Measurements from ENCODE around the gene CDC5L.
"Not testable (repeated sequence)": the region's sequence is repeated elsewhere in the genome, so short reads cannot be mapped to it uniquely, and the experiment has no call there.

Gene CDC5L

DNA sequence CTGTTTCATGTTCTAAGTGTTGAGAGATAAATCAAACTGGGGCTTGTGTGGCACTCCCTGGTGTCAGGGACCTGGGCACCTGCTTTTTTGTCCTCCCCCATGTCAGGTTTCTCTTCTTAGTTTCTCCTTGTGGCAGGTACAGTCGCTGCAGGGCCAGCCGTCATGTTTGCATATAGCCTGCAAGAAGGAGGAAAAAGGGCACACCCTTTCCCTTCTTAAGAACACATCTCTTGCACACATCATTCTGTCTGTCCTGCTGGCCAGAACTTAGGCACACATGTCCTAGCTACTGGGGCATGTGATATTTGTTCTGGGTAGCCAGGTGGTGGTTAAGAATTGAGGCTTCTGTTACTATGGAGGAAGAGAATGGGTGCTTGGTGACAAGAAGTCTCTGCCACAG is 27.9 kb downstream of the CDC5L start:
- no peak for DNase-seq (ENCODE audit: low read depth in 3 of 3)

DNA sequence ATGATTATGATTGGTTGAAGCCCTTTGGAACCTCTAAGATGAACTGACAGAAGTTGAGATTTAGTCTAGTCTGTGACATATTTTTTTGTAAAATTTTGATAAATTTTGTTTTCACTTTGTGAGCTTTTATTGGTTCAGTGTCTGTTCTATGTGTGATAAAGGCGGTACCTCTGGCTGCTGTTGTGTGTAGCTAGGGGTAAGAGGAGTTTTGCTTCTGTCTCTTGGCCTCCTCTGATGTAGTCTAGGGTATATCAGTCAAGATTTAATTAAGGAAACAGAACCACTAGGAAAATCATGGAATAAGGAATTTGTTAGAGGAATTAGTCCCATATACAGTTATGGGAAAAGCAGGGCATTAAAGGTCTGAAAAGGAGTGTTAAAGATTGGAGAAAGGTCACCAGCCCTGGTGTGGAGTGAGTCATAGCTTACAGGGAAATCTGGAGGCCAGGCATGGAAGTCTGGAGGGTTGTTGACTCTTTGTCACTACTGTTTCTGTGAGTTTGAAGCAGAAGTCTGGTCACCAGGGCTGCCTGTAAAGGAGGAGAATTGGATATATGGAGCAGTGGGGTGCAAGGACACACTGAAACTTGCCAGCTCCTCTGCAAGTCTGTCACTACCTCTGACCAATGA is 28.5 kb downstream of the CDC5L start:
- no peak for DNase-seq (ENCODE audit: low read depth in 3 of 3)

DNA sequence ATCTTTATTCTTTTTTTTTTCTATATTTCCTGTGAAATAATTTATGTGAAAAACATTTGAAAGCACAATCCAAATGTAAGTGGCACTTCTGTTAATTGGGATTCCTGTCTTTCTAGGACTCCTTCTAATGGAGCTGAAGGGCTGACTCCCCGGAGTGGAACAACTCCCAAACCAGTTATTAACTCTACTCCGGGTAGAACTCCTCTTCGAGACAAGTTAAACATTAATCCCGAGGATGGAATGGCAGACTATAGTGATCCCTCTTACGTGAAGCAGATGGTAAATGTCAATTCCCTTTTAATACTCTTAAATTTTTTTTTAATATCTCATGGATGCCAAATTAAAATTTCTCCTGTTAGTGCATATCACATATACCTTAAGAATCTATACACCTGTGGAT is 35.0 kb downstream of the CDC5L start:
- DNase-seq (ENCODE audit: low read depth in 3 of 3), result no peak

DNA sequence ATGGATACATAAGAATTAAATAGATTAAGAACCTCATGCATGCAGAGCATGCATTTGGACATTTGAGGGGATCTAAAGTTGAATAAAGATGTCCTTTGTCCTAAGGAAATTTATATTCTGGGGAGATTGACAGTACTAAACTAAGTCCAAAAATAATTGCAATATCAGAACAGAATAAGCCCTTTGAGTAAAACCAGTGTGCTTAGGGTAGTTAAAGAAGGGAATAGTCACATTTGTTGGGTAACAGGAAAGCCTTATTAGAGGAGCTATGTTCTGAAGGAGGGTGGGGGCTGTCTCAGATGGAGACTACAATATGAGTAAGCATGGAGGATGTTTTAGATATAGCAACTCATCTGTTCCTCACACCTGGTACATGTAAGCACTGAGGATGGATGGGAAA is 35.8 kb downstream of the CDC5L start:
- DNase-seq (ENCODE audit: low read depth in 3 of 3), result no peak

DNA sequence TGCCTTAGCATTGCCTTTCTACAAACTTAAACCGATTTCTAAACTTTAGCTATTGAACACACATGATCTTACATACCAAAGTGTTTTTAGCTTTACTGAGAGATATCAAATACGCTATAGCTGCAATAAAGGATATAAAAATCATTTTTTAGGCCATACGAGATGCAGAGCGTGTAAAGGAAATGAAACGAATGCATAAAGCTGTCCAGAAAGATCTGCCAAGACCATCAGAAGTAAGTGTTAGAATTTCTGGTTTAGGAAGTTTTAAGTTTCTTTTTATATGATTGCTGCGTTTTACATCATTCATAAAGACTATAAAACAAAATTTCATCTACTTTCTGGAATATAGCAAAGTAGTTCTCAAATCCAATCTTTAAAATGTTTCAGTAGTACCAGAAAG is 38.4 kb downstream of the CDC5L start:
- no peak for DNase-seq (ENCODE audit: low read depth in 3 of 3)

DNA sequence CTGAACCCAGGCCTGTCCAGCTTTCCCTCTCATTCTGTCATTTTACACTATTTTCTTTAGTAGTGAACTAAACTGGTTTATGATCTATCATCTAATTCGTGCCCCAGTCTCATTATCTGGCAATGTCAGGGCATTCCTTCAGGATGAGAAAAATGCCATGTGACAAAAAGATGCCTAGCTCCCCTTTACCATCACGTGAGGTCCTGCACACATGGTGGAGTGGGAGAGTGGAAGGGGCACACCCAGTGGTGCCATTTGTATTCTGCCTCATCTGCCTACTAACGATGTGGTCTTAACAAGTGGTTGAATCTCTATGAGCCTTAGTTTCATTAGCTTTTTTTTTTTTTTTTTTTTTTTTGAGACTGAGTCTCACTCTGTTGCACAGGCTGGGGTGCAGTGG is 41.2 kb downstream of the CDC5L start:
- no peak for DNase-seq (ENCODE audit: low read depth in 3 of 3)

DNA sequence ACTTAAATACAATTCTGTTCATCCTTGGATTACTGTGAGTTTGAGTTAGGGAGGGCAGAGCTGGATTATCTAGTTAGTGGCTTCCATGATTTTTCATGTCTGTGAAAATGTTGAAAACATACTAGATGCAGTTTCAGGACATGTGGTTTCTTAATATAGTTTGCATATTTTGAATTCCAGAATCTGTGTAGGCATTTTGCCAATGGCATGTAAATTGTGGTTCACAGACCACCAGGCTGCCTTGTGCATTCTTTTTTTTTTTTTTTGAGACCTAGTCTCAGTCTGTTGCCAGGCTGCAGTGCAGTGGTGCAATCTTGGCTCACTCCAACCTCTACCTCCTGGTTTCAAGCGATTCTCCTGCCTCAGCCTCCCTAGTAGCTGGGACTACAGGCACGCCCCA is 42.8 kb downstream of the CDC5L start:
- no peak for DNase-seq (ENCODE audit: low read depth in 3 of 3)

DNA sequence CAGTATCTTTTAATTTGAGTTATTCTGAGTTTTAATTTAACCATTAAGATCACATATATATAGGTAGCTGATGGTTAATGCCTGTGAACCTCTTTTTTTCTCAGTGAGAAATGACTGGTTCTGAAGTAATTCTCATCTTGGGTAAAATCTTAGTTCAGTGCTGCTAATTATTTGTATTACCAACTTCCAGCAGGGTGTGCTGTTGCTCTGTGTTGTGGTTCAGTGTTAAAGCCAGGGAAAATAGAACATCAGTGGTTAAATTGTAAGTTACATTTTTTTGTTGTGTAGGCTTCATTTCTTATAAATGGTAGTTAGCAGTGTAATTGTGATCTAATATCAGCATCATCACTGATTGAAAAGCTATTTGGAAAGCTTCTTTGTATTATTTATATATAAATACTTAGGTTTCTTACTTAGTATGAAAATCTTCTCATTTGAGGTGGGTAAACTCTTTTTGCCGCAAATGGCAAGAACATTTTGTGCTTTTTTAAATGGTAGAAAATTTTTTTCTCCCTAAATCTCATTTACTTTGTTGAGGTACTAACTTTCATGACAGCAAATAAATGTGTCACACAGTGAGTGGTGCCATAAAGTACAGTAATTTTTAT is 43.7 kb downstream of the CDC5L start:
- no peak for DNase-seq (ENCODE audit: low read depth in 3 of 3)

DNA sequence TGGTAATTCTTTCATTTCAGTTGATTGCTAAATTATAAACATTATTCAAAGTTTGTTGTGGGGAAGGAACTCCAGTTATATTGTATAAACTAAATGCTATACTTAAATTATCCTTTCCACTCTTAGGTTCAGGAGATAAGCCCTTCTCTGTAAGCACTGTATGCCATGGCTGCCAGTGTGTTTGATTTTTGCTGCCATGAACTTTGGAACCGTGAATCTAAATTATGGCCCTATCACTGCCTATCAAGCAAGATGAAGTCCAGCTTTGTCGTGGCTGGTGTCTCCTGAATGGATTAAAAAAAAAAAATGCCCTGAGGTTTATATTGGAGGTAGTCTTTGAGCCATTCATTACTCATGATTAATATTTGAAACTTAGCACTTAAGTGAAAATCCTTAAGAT is 44.7 kb downstream of the CDC5L start:
- DNase-seq (ENCODE audit: low read depth in 3 of 3), result no peak

DNA sequence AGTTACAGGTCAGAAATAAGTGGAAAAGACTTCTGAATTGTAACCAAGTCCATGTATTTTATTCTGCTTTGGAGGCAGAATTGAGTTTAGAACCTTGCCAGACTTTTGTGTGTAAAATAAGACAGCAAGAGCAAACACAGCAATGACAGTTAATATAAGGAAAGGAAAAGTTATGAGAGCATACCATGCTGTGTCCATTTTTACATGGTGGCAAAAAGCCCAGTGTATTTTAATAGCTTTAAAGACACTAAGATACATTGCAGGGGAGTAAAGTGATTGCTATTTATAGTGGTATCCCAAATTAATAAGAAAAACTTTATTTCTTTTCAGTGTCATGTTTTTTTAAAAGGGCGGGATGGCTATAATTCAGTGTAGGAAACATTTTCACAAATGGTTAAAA is 45.2 kb downstream of the CDC5L start:
- no peak for DNase-seq (ENCODE audit: low read depth in 3 of 3)

DNA sequence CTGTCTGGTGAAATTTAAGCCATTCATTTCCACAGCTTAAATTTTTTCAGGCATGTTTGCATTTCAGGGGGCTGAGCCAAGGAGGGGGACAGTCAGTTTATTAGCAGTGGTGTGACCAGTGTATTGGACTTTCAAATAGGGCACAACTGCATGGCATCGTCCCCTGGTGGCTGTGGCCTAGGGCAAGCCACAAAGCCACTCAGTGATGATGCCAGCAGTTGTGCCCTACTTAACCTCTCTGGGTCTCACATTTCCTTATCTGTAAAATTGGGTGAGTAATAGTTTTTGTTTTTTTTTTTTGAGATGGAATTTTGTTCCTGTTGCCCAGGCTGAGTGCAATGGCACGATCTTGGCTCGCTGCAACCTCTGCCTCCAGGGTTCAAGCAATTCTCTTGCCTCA is 48.0 kb downstream of the CDC5L start:
- no peak for DNase-seq (ENCODE audit: low read depth in 3 of 3)

DNA sequence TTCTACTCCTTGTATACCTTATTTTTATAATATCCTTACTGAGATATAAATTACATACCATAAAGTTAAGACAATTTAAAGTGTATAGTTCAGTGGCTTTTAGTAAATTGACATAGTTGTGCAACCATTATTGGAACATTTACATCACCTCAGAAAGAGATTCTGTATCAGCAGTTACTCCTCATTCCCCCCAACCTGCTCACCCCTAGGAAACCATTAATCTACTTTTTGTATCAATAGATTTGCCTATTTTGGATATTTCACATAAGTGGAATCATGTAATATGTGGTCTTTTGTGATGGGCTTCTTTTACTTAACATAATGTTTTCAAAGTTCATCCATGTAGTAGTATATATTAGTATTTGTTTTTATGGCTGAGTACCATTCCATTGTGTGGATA is 51.3 kb downstream of the CDC5L start:
- DNase-seq (ENCODE audit: low read depth in 3 of 3), result no peak

DNA sequence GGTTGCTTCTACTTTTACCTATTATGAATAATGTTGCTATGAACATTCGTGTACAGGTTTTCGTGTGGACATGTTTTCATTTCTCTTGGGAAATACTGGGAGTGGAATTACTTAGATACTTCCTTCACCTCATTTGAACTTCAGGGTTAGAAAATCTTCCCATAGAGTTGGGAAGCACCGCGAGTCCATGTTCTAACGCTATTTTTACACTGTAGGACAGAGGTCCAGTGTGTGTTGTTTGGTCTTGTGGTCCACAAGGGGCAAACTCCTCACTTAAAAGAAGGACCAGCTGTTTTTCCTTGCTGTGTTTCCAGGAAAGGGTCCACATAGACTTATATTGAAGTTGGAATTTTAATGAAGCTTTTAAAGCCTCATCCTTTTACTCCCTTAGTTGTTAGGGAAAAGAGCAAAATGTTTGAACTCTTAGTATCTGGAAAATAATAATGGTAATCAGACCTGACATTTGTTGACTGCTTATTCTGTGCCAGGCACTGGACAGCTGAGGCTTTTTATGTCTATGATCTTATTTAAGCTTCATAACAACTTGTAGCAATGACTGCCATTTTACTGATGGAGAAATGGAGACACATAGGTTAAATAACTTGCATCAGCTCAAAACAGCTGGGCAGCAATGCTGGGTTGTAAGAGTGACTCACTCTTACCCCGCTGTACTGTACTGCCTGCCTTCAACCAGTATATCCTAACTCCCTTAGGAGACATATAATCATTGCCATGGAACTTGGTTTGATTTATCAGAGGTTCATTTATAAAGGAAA is 52.0 kb downstream of the CDC5L start:
- DNase-seq (ENCODE audit: low read depth in 3 of 3), result no peak

DNA sequence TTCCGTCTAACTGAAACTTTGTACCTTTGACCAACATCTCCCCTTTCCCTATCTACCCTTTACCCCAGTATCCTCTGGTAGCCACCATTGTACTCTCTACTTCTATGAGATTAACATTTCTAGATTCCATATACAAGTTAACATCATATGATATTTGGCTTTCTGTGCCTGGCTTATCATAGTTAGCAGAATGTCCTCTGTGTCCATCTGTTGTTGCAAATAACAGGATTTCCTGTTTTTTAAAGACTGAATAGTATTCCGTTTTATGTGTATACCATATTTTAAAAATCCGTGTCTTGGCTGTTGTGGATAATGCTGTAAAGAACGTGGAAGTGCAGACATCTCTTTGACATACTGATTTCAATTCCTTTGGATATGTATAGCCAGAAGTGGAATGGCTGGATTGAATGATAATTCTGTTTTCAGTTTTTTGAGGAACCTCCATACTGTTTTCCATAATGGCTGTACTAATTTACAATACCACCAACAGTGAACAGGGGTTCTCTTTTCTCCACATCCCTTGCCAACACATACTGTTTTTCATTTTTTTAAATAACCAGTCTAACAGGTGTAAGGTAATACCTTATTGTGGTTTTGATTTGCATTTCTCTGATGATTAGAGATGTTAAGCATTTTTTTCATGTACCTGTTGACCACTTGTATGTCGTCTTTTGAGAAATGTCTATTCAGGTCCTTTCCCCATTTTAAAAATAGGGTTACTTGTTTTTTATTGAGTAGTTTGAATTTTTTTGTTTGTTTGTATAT is 53.8 kb downstream of the CDC5L start:
- no peak for DNase-seq (ENCODE audit: low read depth in 3 of 3)

DNA sequence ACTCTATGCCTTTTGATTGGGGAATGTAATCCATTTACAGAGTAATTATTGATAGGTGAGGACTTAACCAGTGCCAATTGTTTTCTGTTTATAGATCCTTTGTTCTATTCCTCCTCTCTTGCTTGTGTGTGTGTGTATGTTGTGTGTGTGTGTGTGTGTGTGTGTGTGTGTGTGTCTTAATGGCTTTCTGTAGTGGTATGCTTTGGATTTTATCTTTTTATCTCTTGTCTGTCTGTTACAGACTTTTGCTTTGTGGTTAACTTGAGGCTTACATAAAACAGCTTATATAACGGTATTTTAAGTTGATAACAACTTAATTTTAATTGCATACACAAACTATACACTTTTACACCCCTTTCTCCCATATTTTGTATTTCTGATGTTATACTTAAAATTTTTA is 54.7 kb downstream of the CDC5L start:
- no peak for DNase-seq (ENCODE audit: low read depth in 3 of 3)

DNA sequence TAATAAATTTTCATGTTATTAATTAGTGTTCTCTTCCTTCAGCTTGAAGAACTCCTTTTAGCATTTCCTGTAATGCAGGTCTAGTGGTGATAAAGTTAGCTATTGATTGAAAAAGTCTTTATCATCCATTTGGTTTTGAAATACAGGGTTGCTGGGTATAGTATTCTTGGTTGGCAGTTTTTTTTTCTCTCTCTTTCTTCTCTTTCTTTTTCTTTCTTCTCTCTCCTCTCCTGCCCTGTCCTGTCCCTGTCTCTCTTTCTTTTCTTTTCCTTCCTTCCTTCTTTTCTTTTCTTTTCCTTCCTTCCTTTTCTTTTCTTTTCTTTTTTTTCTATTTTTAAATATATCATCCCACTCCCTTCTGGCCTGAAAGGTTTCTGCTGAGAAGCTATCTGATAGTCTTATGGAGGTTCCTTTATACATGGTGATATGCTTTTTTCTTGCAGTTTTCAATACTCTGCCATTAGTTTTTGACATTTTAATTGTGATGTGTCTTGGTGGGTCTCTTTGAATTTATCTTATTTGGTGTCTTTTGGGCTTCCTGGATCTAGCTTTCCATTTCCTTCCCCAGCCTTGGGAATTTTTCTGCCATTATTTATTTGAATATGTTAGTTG is 55.4 kb downstream of the CDC5L start:
- DNase-seq (ENCODE audit: low read depth in 3 of 3), result no peak

DNA sequence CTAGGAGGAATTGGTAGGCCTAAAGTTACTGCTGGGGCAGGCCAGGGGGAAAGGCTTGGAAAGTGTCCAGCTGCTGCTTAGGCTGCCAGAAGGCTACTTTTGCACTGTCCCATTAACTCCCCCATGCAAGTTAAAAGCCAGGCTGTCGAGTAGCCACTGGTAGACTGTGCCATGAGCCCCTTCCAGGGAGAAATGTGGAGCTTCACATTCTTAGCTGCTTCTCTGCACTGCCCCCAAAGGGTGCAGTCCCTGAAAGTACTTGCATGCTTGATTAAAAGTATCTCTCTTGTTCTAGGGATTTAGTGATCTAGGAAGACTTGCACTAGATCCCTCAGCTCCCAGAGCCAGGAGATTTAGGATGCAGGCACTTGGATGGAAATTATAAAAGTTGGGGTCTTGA is 57.3 kb downstream of the CDC5L start:
- no peak for DNase-seq (ENCODE audit: low read depth in 3 of 3)

DNA sequence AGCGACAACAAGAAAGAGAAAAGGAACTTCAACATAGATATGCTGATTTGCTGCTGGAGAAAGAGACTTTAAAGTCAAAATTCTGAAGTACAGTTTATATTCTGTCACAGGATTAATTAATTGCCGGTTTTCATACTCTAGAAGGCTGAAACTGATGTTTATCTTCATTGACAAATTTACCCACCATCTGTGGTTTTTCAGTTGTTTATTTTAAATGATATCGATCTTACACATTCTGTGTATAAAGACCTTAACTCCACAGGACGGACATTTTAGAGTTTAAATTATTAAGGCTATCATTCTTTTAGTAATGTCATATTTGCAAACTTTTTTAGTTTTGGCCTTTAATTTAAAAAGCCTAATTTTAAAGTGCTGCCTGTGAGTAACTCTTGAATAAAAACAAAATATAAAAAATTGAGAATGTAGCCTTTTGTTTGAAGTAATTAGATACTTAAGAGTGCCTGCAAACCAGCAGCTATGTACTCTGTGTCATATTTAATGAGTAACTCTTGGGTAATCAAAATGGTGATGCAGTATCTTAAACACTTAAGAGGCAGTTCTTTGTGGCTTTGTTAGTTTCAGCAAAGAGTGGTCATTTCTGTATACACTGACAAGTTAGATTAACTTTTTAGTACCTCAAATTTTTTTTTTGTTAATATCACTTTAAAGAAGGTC is 59.3 kb downstream of the CDC5L start:
- no peak for DNase-seq (ENCODE audit: low read depth in 3 of 3)

DNA sequence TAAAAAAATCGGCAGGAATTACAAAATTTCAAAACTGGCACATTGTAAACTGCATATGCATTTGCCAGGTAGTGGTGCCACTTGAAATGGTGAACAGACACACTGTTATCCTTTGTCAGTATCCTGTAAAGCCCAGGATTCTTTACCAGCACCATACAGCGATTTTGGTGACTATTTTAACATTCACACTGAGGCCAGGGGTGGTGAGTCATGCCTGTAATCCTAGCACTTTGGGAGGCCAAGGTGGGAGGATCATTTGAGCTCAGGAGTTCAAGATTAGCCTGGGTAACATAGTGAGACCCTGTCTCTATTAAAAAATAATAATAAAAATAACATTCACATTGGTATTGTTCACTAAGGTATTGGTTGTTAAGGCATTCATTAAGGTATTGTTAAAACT is 61.7 kb downstream of the CDC5L start:
- not testable (repeated sequence) for DNase-seq (ENCODE audit: low read depth in 3 of 3)

DNA sequence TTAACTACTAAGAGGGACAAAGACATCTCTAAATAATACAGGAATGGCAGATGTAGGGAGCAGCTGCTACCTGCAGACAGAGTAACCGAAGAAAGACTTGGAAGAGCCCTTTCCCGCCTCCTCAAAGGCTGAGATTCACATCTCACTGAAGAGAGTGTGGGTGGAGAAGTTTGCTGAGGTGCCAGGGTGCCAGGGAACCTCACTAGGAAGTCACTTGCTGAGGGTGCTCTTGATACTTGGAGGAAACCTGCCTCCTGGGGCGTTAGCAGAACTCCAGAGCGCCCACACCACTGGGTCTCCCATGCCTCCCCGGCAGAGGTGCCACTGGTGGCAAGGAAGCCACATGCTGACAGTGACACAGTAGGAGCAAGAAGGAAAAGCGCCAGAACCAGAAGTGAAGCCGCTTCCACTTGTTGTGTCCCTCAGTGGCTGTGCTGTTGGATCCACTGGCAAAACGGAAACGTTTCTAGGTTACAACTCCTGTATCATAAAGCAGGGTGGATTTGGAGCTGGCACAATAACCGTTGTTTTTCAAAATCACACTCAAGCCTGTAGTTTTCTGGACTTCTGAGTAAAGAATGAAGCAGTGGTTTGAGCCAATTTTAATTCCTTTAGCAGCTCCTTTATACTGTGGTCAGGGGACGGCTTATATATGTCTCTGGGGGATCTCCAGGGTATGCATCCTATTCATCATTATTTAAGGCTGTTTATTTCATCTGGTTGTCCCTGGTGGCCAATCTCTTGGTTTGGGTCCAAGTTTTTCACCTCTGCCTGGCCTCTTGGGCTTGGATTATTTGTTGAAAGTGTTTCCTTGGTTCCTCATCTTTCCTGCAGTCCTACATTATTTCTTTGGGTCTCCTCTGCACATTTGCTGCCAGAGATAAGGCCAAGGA is 64.5 kb downstream of the CDC5L start:
- no peak for DNase-seq (ENCODE audit: low read depth in 3 of 3)

DNA sequence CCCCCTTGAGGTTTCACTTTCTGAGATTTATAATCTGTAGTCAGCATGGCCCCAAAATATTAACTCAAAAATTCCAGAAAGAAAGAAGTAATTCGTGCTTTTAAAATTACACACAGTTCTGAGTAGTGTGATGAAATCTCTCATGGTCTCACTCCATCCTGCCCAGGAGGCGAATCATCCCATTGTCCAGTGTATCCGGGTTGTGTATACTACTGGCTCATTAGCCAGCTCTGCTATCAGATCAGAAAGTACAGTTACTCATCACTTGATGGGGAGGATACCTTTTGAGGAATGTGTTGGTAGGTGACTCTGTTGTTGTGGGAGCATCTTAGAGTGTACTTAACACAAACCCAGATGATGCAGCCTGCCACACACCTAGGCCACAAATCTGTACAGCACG is 65.2 kb downstream of the CDC5L start:
- no peak for DNase-seq (ENCODE audit: low read depth in 3 of 3)

Data from stimulated activated CD4-positive, alpha-beta T cell treated with anti-CD3 and anti-CD28 coated beads, TNF-alpha, amount 100 ng/mL, for 4 hours (primary cell).